Liver (tissue), 9 donors: Measurements from ENCODE around the gene RAB17. TPM values are rescaled to one million over a fixed set of nuclear protein-coding genes. Genes with fewer than 3 reads are reported as not detected.

ENCODE experiments used
- DNase-seq: peaks from one replicate; pipeline ENCODE4 v3.0.0-alpha.2; 2017; ENCODE audit warnings: low spot score
- H3K27ac ChIP-seq, 2 donors: one replicate each; pipeline ENCODE4 v1.7.0; 2013; ENCODE audit warnings: inconsistent platforms in 2 of 2, low read length in 2 of 2, control low read depth in 1 of 2, low read depth in 1 of 2, mild to moderate bottlenecking in 1 of 2
- H3K27me3 ChIP-seq, 4 donors: one replicate each; pipeline versions ENCODE4 v1.6.1 to v1.7.0; 2013; ENCODE audit warnings: low read length in 3 of 4, inconsistent platforms in 1 of 4, mild to moderate bottlenecking in 1 of 4, moderate library complexity in 1 of 4; ENCODE audit not compliant: control insufficient read depth in 4 of 4, insufficient read depth in 4 of 4
- H3K36me3 ChIP-seq, 4 donors: one replicate each; pipeline versions ENCODE4 v1.6.1 to v1.7.0; 2013; ENCODE audit warnings: low read length in 3 of 4, mild to moderate bottlenecking in 3 of 4, low read depth in 1 of 4, moderate library complexity in 1 of 4; ENCODE audit not compliant: control insufficient read depth in 4 of 4, insufficient read depth in 3 of 4
- H3K4me1 ChIP-seq, 4 donors: one replicate each; pipeline versions ENCODE4 v1.6.1 to v1.7.0; 2013; ENCODE audit warnings: low read length in 3 of 4, mild to moderate bottlenecking in 3 of 4, moderate library complexity in 1 of 4; ENCODE audit not compliant: control insufficient read depth in 4 of 4, insufficient read depth in 4 of 4
- H3K4me3 ChIP-seq, 3 donors: one replicate each; pipeline versions ENCODE4 v1.6.1 to v1.7.0; 2013; ENCODE audit warnings: low read length in 3 of 3, control low read depth in 1 of 3, low read depth in 1 of 3, mild to moderate bottlenecking in 1 of 3
- H3K9ac ChIP-seq, 2 donors: one replicate each; pipeline ENCODE4 v1.7.0; 2013; ENCODE audit warnings: low read length in 2 of 2, mild to moderate bottlenecking in 2 of 2, moderate library complexity in 2 of 2, control low read depth in 1 of 2, low read depth in 1 of 2
- H3K9me3 ChIP-seq, 4 donors: one replicate each; pipeline versions ENCODE4 v1.6.1 to v1.7.0; 2013; ENCODE audit warnings: low read length in 3 of 4; ENCODE audit not compliant: control insufficient read depth in 4 of 4
- EGR1 ChIP-seq, 2 donors: IDR thresholded peaks; 2 replicates each; pipeline ENCODE4 v1.6.1; 2016 to 2018; ENCODE audit warnings: antibody characterized with exemption in 2 of 2, low read depth in 2 of 2
- FOXA1 ChIP-seq: IDR thresholded peaks from 2 replicates; pipeline ENCODE4 v1.6.1; 2016; ENCODE audit warnings: antibody characterized with exemption
- FOXA2 ChIP-seq: IDR thresholded peaks from 2 replicates; pipeline ENCODE4 v1.6.1; 2016; ENCODE audit warnings: antibody characterized with exemption
- HNF4A ChIP-seq, 2 donors: conservative IDR thresholded peaks; 2 replicates each; pipeline ENCODE4 v1.6.1; 2016; ENCODE audit warnings: antibody characterized with exemption in 2 of 2, mild to moderate bottlenecking in 2 of 2
- HNF4G ChIP-seq: IDR thresholded peaks from 2 replicates; pipeline ENCODE4 v1.6.1; 2016; ENCODE audit warnings: antibody characterized with exemption
- JUND ChIP-seq, 2 donors: IDR thresholded peaks; 2 replicates each; pipeline ENCODE4 v1.6.1; 2016; ENCODE audit warnings: antibody characterized with exemption in 2 of 2
- RAD21 ChIP-seq, 2 donors: IDR thresholded peaks; 2 replicates each; pipeline ENCODE4 v1.6.1; 2016; ENCODE audit warnings: antibody characterized with exemption in 2 of 2, mild to moderate bottlenecking in 2 of 2
- RXRA ChIP-seq, 2 donors: IDR thresholded peaks; 2 replicates each; pipeline ENCODE4 v1.6.1; 2017 to 2018; ENCODE audit warnings: antibody characterized with exemption in 2 of 2, mild to moderate bottlenecking in 1 of 2
- SP1 ChIP-seq: IDR thresholded peaks from 2 replicates; pipeline ENCODE4 v1.6.1; 2018; ENCODE audit warnings: antibody characterized with exemption, mild to moderate bottlenecking
- TAF1 ChIP-seq: conservative IDR thresholded peaks from 2 replicates; pipeline ENCODE4 v1.6.1; 2016; ENCODE audit warnings: antibody characterized with exemption, mild to moderate bottlenecking
- YY1 ChIP-seq: IDR thresholded peaks from 2 replicates; pipeline ENCODE4 v1.6.1; 2016; ENCODE audit warnings: antibody characterized with exemption, mild to moderate bottlenecking
- WGBS: extraction: QIAGEN DNeasy Blood & Tissue Kit; methylation state at CpG from one replicate; pipeline ENCODE4 v1.1.7; 2013; 5-methylcytosine and 5-hydroxymethylcytosine counted together
- polyA plus RNA-seq, 2 donors: library from polyadenylated mRNA; stranded (reverse) in 1 of 2; unstranded in 1 of 2; fragments of 200-250 nt in 1 of 2; fragments of >200 nt in 1 of 2; fragmentation: Nextera tagmentation in 1 of 2; extraction: Ambion mirVana in 1 of 2; gene quantifications; one replicate each; pipeline versions ENCODE4 v1.2.1 to v1.2.3, GENCODE V29; 2013 to 2015
- total RNA-seq, 2 donors: library from RNA; depleted of rRNA; stranded (reverse); fragments of >200 nt; gene quantifications; one replicate each; pipeline ENCODE4 v1.2.3, GENCODE V29; 2014
- TF ChIP-seq, protein P1 (sequence below): IDR thresholded peaks from 2 replicates; pipeline ENCODE4 v1.6.1; 2016; ENCODE audit warnings: antibody characterized with exemption
- TF ChIP-seq, protein P2 (sequence below): IDR thresholded peaks from 2 replicates; pipeline ENCODE4 v1.6.1; 2016; ENCODE audit warnings: antibody characterized with exemption
- TF ChIP-seq, protein P3 (sequence below): fragments of 150-350 bp; IDR thresholded peaks from 2 replicates; pipeline ENCODE4 v1.5.1; 2017; ENCODE audit warnings: improper control_type of control experiment, low read depth, low read length; ENCODE audit not compliant: missing input control
- donor health status: healthy.
- donor health status: healthy.
- donor health status: healthy.
- donor health status: healthy.
- donor health status: healthy.

The RAB17 gene
- total and polyA plus RNA-seq, 4 donors = 17.8 to 96.5 (median 74.9) TPM

DNA sequence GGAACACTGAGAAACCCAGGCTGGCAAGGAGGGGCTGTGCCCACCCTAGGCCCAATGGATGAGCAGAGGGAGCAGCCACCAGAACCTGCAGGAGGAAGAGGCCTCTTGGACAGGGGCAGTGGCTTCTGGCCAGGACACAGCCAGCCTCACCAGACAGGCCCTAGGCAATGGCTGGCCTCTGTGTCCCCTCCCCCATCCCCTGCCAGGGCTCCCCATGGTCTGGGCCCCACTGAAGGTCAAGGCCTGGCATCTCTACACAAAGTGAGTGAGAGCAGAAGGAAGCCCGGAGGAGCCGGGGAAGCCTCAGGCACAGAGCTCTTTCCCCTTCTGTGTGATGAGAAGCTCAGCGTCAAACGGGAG is 17.8 kb downstream of the RAB17 start (continued):
- TF ChIP-seq TAF1 = no peak
- TF ChIP-seq, protein P1, sequence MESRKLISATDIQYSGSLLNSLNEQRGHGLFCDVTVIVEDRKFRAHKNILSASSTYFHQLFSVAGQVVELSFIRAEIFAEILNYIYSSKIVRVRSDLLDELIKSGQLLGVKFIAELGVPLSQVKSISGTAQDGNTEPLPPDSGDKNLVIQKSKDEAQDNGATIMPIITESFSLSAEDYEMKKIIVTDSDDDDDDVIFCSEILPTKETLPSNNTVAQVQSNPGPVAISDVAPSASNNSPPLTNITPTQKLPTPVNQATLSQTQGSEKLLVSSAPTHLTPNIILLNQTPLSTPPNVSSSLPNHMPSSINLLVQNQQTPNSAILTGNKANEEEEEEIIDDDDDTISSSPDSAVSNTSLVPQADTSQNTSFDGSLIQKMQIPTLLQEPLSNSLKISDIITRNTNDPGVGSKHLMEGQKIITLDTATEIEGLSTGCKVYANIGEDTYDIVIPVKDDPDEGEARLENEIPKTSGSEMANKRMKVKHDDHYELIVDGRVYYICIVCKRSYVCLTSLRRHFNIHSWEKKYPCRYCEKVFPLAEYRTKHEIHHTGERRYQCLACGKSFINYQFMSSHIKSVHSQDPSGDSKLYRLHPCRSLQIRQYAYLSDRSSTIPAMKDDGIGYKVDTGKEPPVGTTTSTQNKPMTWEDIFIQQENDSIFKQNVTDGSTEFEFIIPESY = no peak
- no peak for TF ChIP-seq FOXA1
- TF ChIP-seq, protein P2, sequence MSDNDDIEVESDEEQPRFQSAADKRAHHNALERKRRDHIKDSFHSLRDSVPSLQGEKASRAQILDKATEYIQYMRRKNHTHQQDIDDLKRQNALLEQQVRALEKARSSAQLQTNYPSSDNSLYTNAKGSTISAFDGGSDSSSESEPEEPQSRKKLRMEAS = no peak
- no peak for TF ChIP-seq YY1
- TF ChIP-seq RAD21 (IDR thresholded peaks at IDR 0.05) = no peak
- no peak for TF ChIP-seq HNF4G

DNA sequence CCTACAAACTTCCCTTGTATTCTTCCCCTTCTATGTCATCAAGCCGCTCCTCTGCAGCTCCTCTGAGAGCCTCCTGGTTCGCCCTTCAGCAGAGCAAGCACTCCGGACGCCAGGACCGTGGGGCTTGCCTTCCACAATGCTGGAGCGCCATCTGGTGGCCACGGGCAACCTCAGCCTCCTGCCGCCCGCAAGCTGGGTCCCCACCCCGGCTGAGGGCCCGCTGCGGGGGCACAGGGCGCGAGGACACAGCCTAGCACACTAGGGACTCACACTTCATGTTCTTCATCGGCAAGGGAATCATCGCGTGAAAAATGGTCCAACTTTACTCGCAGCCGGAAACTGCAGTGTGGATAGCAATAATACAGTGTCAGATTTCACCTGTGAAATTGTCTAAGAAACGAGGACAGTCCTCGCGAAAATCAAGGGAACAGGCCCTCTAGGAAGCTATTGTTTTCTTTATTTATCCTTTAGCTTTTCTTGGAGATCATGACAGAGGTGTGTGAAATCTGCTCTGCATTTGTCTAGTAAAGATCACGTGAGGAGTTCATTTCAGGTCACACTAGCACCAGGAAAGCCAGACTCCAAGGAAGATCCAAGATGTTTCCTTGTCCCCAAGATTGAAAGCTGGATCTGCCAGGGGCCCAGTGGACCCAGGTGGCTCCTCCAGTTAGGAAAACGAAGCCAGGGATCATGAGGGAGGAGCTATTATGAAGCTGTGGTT is 18.4 kb downstream of the RAB17 start:
- DNase-seq = peak; percentile 85
- H3K36me3 ChIP-seq = peaks cover 3 to 9% (median 7%) of the 10 kb centered on the region in 4 donors
- peak overlapping the region; percentile 45 to 74 for H3K27ac ChIP-seq
- H3K9ac ChIP-seq = peak overlapping the region in 1 of 2 donors; percentile 48
- 8% methylated on average over 24 of the region's 24 CpGs for WGBS
- no peaks in the 10 kb centered on the region for H3K9me3 ChIP-seq
- H3K4me1 ChIP-seq = peaks cover 6 to 21% (median 13%) of the 10 kb centered on the region in 4 donors
- peak; percentile 6 to 43 for TF ChIP-seq RXRA (IDR thresholded peaks at IDR 0.05)
- TF ChIP-seq, protein P3, sequence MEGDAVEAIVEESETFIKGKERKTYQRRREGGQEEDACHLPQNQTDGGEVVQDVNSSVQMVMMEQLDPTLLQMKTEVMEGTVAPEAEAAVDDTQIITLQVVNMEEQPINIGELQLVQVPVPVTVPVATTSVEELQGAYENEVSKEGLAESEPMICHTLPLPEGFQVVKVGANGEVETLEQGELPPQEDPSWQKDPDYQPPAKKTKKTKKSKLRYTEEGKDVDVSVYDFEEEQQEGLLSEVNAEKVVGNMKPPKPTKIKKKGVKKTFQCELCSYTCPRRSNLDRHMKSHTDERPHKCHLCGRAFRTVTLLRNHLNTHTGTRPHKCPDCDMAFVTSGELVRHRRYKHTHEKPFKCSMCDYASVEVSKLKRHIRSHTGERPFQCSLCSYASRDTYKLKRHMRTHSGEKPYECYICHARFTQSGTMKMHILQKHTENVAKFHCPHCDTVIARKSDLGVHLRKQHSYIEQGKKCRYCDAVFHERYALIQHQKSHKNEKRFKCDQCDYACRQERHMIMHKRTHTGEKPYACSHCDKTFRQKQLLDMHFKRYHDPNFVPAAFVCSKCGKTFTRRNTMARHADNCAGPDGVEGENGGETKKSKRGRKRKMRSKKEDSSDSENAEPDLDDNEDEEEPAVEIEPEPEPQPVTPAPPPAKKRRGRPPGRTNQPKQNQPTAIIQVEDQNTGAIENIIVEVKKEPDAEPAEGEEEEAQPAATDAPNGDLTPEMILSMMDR = peak; percentile 94
- TF ChIP-seq RAD21 (IDR thresholded peaks at IDR 0.05) = peak; percentile 99 to 100
- no peak for TF ChIP-seq FOXA1
- H3K4me3 ChIP-seq = no peak overlapping the region
- no peaks in the 10 kb centered on the region for H3K27me3 ChIP-seq

DNA sequence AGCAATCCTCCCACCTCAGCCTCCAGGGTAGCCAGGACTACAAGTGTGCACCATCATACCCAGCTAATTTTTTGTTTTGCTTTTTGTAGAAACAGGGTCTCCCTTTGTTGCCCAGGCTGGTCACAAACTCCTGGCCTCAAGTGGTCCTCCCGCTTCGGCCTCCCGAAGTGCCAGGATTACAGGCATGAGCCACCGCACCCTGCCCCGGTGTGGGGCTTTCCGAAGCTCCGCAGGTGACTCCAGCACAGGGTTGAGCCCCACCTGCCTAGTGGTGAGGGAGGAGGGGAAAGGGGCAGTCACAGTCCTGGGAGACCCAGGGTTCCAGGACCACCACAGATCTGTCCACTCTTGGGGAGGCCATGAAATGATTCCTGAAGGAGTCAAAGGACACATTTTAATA is 19.0 kb downstream of the RAB17 start:
- H3K9me3 ChIP-seq = no peaks in the 10 kb centered on the region
- DNase-seq = no peak
- peak overlapping the region in 1 of 2 donors; percentile 48 for H3K9ac ChIP-seq
- H3K27me3 ChIP-seq = no peaks in the 10 kb centered on the region
- peaks cover 7 to 27% (median 14%) of the 10 kb centered on the region in 4 donors for H3K4me1 ChIP-seq
- H3K4me3 ChIP-seq = no peak overlapping the region
- WGBS = 93% methylated on average over 7 of the region's 7 CpGs
- no peak overlapping the region for H3K27ac ChIP-seq
- TF ChIP-seq, protein P3 = no peak
- no peak for TF ChIP-seq FOXA1
- TF ChIP-seq HNF4G = no peak
- no peak for TF ChIP-seq HNF4A (conservative IDR thresholded peaks at IDR 0.05)
- no peak for TF ChIP-seq SP1
- no peak for TF ChIP-seq RAD21 (IDR thresholded peaks at IDR 0.05)
- TF ChIP-seq EGR1 (IDR thresholded peaks at IDR 0.05; ENCODE audit: low read depth in 2 of 2) = no peak
- no peak for TF ChIP-seq JUND (IDR thresholded peaks at IDR 0.05)
- TF ChIP-seq YY1 = no peak
- TF ChIP-seq RXRA (IDR thresholded peaks at IDR 0.05) = no peak
- TF ChIP-seq FOXA2 = no peak
- H3K36me3 ChIP-seq = peaks cover under 1 to 4% (median 2%) of the 10 kb centered on the region in 4 donors
